NOMO-1 (cell line): ENCODE data around the gene CD274.
"Not testable (repeated sequence)": the region's sequence is repeated elsewhere in the genome, so short reads cannot be mapped to it uniquely, and the experiment has no call there.

Source experiments
- DNase-seq, 2 experiments: peaks; one replicate each; lab custom pipeline; 2025; ENCODE audit not compliant: unreplicated experiment in 2 of 2; lab: John Stamatoyannopoulos, UW

The CD274 gene

DNA sequence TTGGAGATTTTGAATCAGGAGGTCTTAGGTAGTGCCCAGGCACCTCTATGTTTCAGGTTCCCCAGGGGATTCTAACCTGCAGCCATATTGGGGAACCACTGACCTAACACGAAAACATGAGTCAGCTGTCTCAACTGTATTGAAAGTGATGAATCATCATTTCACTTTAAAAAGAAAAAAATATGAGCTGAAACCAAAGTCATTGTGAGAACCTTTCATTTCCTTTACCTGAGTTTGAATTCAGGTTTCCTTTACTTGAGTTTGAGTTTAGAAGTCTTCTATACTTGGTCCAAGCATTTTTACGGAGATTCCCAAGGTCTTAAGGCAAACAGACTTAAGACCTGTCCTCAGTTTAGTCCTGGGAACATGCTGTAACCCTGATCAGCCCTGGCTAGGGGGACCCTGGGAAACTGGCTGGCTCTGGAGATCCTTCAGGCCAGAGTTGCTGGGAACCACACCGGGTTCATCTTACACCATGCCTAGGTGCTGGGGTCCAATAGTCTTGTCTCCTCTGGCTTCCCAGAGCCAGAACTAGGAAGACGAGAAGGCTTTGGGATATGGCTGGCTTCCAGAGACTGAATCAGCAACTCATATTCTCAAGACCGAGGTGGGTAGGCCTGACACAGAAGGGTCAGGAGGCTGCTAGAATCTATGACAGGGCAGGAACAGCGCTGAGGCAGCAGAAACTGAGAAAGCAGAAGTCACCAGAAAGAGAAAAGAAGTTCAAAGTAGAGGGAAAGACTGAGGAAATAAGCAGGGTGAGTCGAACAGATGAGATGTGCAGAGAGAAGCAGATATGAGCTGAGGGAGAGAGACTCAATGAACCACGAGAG, 43.6 kb downstream of the CD274 start:
- DNase-seq: peak in 1 of 2 experiments; percentile 52

GRCh38 chr9:5494765-5495164, 44.4 kb downstream of the CD274 start:
- not testable (repeated sequence) for DNase-seq

GRCh38 chr9:5499157-5499556, 48.8 kb downstream of the CD274 start:
- no peak for DNase-seq

DNA sequence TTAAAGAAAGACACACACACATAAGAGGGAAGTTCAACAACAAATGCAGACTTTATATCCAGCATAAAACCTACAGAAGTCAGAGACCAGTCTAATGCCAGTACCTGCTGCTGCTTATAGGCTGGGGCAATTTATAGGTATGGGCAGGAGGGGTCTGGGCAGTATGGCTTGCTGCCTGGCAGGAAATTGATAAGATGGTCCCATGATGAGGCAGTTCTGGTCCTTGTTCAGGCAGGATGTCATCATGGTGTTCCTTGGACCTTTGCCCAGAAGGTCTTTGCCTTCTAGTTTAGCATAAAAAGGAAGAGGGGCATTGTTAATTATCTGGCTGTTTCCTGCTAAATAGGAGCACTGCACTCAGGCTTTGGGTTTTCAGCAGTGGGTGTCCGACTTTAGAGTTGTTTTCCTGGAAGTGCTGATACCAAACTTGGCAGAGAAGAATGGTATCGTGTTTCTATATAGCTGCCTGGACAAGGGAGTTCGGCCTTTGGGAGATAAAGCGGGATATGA, 49.6 kb downstream of the CD274 start:
- DNase-seq: no peak

- DNase-seq: no peak
These were observed 50.3 kb downstream of the CD274 start for GRCh38 chr9:5500441-5501235.

DNA sequence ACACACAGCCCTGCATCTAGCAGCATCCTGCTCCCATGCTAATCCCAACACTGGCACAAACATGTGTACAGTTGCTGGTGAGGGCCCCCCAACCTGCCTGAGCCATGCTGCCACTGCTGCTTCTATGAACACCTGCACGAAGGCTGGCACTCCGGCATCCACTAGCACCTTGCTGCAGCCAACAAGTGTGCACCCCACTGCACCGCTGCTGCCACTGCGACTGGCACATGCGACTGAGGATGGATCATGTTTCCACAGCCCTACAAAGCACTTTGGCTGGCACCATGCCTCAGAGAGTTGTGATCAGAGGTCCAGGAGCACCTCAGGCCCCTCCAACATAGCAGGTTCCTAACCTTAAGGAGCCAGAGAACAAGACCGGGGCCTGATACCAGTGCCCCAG, 52.2 kb downstream of the CD274 start:
- DNase-seq: no peak

DNA sequence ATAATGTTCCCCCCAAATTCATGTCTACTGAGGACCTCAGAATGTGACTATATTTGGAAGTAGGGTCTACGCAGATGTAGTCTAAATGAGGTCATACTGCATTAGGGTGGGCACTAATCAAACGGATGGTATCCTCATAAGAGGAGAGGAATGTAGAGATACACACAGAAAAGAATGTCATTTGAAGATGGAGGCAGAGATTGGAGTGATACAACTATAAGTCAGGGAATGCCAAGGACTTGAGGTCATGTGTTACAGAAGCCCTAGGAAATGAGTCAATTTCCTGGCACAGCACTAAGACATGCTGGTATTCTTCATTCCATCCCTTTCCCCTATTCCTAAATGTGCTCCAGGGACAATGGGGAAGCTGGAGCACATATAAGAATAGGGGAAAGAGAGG, 59.2 kb downstream of the CD274 start:
- DNase-seq: no peak

DNA sequence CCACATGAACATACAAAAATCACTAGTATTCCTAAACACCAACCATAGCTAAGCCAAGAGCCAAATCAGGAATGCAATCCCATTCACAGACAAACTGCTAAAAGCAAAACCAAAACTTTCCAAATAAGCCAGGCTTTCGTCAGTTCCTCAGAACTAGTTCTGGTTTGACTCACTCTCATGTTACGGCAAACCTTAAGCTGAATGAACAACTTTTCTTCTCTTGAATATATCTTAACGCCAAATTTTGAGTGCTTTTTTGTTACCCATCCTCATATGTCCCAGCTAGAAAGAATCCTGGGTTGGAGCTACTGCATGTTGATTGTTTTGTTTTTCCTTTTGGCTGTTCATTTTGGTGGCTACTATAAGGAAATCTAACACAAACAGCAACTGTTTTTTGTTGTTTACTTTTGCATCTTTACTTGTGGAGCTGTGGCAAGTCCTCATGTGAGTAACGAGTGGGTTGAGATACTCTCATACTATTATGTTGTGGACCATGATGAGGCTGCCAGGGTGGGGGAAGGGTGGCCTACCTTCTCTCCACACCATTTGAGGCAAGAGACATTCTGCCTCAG, 60.1 kb downstream of the CD274 start, which contains the start of gene PDCD1LG2:
Gene PDCD1LG2 (plus strand): TSS at position 172 of the 572 bp plus-strand sequence. CDS start 12,016 bp downstream, outside the sequence.
- peak in 1 of 2 experiments; percentile 3 for DNase-seq

DNA sequence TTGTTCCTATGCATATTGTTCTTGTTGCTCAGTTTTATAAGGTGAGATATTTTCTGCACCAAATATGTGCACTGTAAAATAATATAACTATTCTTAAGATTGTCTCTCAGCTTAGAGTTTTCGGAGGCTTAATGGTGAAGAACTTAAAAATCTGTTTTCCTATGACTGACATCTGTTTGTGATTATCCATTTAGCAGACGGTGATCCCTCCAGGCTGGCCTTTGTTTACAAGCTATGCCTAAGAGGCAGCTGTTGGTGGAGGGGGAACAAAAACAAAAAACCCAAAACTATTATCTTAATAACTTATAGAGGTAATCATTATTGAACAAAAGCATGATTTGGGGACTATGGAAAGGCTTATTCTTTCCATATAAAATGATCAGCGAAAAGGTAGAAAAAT, 60.6 kb downstream of the CD274 start:
- no peak for DNase-seq

- no peak for DNase-seq
These were observed 61.1 kb downstream of the CD274 start for GRCh38 chr9:5511476-5511875.

- DNase-seq: no peak
These were observed 61.7 kb downstream of the CD274 start for GRCh38 chr9:5511935-5512580.

DNA sequence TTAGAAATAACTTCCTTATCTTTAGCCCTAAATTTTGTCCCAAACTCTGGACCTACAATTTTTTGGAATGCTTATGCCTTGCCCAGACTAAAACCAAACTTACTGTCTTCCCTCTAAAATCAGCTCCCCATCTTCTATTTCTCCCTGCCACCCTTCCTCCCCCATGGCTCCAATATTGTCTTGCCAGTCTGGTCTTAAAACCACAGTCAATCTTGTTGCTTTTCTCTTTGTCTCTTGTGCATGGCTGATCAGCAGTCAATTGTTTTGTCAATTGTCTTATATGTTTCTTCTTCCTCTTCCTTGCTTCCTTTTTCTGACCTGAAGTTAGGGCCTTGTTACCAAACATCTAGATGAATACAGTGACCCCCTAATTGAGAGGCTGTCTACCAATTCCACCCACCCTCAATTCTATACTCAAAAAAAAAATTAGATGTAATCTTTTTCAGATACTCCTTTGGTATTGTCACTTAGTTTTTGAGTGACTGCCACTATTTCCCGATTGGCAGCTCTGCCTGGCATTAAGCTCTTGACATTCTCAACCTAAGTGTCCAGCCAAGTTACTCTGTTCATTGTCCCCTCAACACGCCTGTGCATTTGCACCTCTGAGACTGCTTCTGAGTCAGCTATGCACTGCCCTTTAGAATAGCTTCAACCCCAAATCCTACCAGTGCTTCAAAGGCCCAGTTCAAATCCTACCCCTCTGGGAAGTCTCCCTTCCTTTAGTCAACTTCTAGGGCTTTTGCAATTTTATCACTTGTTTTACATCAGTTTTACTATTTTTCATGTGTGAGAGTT, 62.5 kb downstream of the CD274 start:
- no peak for DNase-seq

GRCh38 chr9:5513966-5514616, 63.7 kb downstream of the CD274 start:
- DNase-seq: no peak

- no peak for DNase-seq
These were observed 64.4 kb downstream of the CD274 start for GRCh38 chr9:5514617-5515260.

DNA sequence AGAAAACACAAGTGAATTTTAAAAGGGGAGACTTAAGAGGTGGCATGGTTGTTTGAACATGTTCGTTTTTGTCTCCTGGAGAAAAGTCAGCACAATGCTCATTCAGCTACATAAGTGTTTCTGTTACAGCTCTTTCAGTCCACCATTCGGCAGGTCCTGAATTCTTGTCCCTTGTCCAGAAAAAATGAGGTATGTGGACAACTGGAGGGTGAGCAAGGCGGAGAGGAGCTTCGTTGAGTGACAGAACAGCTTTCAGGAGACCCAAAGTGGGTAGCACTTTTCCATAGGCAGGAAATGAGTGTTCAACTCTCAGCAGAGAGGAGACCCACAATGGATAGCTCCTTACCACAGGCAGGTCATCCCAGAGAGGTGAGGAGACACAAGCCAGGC, 64.9 kb downstream of the CD274 start:
- DNase-seq: no peak

- no peak for DNase-seq
These were observed 66.3 kb downstream of the CD274 start for GRCh38 chr9:5516453-5517220.

- DNase-seq: peak in 1 of 2 experiments; percentile 24
These were observed 68.0 kb downstream of the CD274 start for GRCh38 chr9:5518171-5518936.

DNA sequence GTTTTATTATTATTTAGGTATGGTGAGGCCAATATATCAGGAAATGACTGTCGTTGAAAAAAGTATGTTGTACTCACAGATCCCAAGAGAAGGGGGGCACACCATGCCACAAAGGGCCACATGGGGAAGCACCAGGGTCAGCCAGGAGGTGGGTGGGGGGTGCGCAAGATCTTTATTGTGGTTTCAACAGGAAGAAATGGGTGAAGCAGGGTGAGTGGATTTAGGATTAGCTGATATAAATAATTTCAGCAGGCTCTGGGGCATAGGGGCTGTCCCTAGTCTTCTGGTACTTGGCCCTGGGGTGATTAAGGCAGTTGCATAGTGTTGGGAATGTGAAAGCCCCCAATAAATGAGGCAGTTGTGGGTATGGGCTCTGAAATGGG, 68.6 kb downstream of the CD274 start:
- DNase-seq: no peak
